Urothelium cell line (cell line): Measurements from ENCODE around the gene SUFU.

Experiments
- DNase-seq: peaks from one replicate; pipeline ENCODE4 v3.0.0; 2011; ENCODE audit warnings: low spot score, mixed read lengths
- FAIRE-seq: peaks from 2 replicates; lab custom pipeline; 2011; peaks lifted over from hg19 to GRCh38; lab: Jason Lieb, UNC

SUFU gene

DNA sequence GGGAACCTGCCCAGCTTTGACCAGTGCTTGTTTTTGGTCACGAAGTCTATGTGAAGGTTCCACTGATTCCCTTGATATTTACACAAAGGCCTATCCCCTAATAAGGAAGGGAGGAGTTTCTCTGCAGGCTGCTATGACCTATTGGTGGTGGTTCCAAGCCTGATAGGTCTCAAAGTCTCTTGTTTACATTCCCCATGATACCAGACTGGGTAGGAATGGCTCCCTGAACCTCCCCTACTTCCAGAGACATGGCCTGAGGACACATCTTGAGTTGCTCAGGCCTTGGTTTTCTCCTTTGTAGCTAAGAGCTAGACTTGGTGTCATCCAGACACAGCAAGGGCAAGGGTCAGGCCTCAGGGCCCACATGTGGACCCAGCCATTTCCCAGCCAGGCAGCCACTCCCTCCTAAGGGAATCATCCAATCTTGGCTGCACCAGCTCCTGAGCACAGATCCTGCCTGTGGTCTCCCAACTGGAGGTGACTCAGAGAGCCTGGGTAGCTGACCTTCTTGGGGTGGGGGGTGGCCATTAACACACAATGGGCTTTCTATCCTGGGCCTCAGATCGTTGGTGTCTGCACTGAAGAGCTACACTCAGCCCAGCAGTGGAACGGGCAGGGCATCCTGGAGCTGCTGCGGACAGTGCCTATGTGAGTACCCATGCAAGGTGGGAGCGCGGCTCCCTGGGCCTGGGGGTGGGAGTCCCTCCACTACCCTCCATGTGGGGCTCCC, 89.5 kb downstream of the SUFU start:
- peak; percentile 64 for DNase-seq

DNA sequence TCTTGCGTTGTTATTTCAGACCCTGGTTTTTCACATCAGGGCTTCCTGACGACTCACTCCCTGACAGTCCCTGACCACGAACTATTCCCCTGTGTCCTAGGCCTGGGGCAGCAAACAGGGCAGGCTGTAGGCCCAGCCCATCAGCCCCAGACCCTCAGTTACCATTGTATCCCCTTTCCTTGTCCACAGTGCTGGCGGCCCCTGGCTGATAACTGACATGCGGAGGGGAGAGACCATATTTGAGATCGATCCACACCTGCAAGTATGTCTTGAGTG, 90.0 kb downstream of the SUFU start:
- no peak for FAIRE-seq

More for the DNA sequence above, 89.5 kb downstream of the SUFU start:
- no peak for FAIRE-seq

DNA sequence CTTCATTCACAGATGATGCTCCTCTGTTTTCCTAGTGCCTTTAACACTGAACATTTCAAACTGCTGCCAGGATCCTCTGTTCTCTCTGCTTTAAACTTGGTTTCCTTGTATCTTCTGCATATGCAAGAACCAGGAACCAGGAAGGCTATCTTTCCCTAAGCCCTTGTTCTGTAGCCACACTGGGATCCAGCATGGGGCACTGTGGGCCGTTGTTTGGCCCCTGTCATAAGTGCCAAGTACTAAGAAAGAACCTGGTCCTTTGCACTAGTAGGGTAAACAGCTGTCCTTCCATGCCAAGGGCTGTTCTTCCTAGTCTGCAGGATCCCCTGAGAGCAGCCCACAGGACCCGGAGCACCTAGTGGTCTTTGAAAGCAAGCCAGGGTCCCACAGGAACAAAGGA, 91.5 kb downstream of the SUFU start:
- FAIRE-seq: no peak
- DNase-seq: no peak

More for the DNA sequence above, 90.0 kb downstream of the SUFU start:
- DNase-seq: no peak

DNA sequence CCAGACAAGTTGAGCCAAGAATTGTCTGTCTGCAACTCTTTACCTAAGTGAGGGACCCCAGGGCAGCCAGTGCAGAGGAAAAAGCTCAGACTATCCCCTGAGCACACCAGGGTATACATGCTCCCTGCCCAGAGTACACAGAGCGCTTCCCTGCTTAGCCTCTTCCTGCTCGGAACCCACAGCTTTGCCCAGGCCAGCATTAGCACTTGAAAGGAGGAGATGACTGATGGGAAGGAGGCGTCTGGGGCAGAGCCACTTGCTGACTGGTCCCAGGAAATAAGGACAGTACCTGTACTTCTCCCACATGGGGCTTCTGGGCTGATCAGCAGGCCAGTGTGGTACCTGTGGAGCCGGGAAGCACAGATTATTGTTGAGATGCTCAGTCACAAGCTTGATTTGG, 92.1 kb downstream of the SUFU start:
- FAIRE-seq (no peak), DNase-seq (no peak)

DNA sequence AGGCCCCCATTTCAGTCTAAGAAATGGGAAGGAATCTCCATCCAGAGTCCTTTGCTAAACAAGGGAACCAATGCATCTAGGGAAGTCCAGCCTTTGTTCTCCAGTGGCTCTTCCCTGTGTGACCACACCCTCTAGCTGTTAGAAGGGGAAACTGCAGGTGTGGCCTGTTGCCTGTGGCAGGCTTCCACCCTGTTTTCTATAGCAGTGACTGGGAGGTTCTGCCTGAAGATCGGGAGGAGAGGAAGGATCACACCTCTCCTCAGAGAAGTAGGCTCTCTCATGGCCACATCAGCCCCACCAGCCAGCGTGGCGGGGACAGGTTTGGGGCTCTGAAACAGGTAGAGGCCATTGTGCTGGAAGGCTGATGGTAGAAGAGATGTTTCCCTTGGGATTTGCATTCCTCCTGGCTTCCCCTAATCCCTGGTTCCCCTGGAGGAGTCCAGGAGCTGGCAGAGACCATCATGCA, 92.8 kb downstream of the SUFU start:
- FAIRE-seq: peak; percentile 84
- peak; percentile 69 for DNase-seq

DNA sequence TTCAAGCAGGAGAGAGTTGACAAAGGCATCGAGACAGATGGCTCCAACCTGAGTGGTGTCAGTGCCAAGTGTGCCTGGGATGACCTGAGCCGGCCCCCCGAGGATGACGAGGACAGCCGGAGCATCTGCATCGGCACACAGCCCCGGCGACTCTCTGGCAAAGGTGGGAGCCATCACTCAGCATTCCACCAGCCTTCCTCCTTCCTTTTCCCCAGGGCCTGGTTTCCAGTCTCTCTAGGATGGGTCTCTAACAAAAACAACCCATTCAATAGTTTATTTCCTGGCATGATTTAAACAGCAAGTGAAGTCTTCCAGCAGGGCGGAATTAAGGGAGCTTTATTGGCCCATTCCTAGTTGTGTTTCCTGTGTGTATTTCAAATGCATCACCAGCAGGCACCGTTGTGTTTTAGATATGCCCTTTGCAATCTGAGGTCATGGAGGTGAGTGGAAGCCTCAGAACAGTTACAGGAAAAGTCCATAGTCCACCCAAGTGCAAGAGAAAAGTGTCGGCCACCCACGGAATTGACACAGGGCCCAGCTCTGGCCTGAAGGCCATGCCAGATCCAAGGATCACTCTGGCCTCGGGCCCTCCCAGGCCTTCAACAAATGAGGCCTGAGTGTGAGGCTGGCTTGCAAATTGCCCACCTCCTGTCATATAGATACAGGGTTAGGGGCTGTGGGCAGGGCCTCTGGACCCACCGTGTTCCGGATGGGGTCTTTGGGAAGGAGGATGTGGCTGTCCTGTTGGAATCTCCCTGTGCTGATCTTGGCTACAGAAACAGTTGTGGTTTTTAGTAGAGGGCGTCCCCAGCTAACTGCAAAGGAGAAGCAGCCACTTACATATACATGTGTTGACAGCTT, 93.6 kb downstream of the SUFU start:
- no peak for FAIRE-seq
- no peak for DNase-seq

DNA sequence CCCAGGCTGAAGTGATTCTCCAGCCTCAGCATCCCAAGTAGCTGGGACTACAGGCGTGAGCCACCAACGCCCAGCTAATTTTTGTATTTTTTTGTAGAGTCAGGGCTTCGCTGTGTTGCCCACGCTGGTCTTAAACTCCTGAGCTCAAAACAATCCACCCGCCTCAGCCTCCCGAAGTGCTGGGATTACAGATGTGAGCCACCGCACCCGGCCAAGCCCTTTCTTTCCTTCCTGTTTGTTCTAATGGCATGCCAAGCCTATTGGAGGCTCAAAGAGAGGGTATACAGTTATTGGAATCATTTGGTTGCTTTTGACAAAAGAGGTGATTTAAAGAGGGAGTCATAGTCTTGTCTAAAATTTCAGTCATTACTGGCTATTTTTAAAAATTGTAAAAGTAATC, 94.5 kb downstream of the SUFU start:
- DNase-seq (no peak), FAIRE-seq (no peak)

DNA sequence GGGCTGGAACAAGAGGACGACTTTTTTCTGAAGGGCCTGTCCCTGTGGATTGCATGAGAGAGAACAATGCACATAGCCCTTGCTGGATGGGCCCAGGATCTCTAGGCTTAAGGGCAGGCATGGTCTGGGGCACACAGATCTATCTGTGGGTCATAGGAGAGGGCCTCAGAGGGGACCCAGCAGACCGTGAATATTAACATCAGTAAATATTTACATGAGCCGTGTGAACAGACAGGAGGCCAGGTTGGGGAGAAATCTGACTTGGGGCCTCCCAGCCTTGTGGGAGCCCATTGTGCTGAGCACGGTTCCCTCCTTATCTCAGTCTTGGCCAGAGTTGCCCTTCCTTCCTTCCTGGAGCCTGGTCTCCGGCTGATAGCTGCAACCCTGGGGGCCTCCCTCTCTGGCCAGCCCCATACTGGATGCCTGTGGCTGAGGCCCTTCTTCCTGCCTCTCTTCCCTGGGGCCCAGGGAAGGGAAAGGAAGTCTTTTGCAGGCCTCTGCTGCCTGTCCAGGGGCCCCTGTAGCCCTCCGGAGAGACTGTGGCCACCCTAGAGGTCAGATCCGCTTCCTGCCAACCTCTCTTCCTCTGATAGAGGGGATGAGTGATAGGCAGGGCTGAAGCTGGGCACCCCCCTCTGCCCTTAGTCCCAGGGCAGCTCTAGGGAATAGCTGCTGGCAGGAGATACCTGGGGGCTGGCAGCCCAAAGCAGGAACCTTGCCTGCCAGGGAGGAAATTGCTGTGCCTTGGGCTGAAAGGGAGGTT, 96.0 kb downstream of the SUFU start:
- no peak for DNase-seq

DNA sequence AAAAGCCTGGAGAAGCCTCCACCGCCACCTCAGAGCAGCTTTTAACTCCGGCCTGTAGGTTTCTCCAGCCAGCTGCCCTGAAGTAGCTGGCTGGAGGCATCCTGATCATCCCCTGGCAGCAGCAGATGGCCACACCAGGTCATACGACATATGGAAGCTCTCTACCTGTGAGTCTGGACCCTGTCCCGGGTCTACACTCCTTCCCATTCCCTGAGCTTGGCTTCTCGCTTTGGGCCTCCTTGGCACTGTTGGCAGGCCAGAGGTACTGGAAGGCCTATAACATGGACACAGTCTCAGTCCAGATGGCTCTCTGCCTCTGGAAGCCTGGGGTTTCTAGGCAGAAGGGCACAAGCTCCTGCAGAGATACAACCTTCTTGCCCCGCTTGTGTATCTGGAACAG, 97.0 kb downstream of the SUFU start:
- DNase-seq (no peak), FAIRE-seq (no peak)

More for the DNA sequence above, 96.0 kb downstream of the SUFU start:
- FAIRE-seq: no peak

DNA sequence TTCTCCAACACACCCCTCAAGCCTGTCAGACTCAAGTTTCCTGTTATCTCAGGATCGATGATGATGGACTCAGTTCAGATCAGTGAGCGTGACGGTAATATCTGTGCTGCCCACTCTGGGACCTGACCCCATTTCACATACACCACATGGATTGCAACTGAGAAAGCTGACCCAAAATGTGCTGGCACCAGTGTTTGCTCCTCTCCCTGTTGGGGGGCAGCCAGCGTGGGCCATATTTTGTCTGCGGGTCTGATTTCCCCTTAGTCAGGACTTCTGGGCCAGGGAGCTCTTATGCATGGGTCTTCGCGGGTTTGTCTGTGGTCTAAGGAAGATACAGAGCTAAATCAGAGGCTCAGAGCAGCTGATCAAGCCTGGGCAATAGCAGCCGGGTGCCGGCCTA, 97.9 kb downstream of the SUFU start:
- DNase-seq: no peak
- peak; percentile 46 for FAIRE-seq

DNA sequence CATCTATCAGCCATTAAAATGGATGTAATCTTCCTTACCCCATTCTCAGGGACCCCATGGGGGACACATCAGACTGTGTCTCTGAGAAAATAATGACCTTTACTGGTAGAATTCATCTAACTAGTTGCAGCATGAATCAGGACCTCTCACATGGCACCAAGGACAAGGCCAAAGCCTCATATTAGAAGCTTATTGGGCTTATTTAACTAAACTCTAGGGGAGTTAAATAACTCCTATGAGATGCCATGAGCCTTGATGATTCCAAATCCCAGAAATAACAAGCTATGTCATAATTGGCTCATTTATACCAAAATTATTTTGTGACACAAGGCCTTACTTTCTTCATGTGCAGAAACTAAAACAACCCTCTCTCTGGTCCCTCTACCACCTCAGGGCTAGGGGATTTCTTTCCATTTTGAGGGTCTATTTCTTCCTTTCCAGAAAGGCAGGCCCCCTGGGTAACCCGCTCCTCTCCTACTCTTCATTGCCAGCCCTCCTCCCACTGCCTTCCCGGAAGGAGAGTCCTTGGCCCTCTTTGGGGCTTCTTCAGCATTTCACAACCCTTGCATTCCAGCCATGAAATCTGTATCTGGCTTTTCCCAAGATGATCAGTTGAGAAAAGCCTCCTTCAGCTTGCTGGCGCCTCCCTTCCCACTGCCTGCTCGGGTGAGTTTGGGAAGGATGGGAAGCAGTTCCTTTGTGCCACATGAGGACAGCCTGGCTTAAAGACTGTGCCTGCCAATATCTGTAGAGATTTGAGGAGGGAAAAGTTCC, 98.7 kb downstream of the SUFU start:
- no peak for FAIRE-seq
- no peak for DNase-seq

DNA sequence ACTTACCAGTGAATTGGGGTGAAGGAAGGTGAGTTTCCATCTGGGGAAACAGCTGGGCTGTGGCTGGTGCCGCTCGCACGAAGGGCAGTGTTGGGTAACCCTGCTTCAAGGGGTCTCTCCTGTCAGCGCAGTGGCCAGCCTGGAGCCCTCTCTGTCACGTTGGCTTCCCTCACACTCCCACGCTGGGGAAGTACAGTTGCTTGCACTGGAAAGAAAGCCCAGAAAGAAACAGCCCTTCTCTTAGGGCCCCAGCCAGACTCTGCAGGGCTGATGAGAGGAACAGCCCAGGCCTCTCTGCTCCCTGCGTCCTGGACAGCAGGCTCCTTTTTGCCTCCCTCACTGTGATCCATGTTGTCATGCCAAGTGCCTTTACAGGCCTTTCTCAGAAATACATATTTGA, 100.2 kb downstream of the SUFU start:
- FAIRE-seq: no peak
- DNase-seq: no peak

DNA sequence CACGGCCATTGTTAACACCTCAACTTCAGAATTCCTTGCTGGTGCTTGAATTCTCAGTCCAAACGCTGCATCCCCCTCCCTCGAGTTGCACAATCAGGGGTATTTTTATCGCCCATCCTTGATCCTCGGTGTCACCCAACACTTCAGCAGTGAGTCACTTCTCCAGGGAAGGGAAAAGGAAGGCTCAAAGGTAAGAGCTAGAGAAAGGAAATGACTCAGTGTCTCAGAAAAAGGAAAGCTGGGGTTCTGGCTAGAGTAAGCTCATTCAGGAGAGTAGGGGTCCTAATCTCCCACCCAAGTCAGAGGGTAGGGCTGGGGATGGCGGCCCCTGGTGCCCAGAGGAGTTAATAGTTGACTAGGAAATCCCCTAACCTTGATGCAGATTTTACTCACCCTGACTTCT, 100.7 kb downstream of the SUFU start:
- DNase-seq: peak; percentile 84
- peak; percentile 27 for FAIRE-seq

DNA sequence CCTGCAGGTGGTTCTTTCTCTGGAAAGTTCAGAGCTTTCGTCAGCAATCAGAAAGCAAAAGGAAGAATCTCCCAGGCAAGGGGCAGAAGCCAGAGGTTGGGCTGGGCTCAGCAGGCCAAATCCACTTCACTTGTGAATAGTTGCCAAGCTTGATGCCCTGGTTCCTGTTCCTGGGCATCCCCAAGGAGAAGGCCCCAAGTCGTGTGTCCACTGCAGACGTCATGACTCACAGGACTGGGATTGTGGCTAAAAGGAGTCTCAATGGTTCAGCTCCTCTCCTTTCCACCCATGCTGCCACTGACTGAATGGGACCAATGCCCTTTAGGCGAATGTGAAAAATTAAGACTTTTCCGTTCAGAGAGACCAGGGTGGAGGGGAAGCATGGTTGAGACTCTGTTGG, 101.9 kb downstream of the SUFU start:
- FAIRE-seq (no peak), DNase-seq (peak; percentile 35)

DNA sequence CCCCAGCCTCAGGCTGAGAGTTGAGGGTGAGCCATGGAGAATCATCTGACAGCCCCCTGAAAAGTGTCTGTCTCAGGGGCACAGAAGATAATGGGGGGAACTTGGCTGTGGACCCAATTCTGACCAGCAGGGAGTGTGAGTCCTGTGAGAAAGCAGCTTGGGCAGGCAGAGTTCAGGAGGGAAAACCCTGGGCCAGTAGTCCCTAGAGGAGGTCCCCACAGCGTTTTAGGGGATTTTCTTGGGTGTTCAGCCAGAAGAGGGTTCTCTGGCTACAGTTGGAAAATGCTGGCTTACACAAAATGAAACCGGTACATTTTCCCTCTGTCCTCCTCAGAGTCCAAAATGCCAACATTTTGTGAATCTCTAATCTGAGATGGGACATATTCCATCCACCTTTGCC, 104.7 kb downstream of the SUFU start:
- no peak for FAIRE-seq
- DNase-seq: no peak

DNA sequence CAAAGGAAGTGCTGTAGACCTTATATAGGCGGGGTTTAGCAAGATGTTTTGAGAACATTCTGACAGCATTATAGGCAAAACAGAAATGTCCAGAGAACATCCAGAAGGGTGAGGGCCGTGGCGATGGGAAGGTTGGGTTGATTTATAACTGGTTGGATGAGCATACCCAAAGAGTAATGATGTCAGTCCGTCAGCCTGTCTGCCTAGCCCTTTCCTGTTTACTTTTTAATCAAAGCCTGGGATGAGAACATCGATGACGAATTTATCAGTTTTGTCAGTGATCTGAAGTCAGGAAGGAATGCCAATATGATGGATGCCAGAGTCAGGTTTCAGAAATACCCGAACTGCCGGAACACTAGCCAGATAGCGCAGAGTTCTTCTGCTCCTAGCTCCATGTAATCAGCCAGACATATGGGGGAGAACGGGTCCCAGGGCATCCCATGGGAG, 106.7 kb downstream of the SUFU start:
- no peak for FAIRE-seq
- DNase-seq: no peak

DNA sequence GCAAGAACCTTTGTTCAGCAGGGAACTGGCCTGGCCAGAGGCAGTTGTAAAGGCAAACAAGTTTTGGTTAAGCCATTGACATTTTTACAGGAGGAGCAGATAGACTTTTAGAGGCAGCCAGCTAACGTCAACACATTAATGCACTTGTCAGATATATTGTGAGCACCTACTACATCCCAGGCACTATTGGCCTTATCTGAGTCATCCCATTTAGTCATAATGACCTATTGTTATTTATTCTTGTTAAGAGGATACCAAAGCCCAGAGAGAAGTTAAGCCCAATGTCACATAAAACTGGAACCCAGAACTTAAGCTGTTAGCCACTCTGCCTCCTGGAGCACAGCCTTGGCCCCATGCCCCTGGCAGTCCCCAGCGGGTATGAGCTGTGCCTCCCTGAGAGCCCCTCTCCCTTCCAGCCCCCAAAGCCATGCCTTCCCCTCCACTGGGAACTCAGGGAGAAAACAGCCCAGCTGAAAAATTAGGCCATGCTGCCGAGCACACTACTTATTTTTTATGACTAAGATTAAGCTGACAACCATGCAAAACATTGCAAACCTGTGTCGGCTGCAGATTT, 107.8 kb downstream of the SUFU start:
- FAIRE-seq (no peak), DNase-seq (no peak)

DNA sequence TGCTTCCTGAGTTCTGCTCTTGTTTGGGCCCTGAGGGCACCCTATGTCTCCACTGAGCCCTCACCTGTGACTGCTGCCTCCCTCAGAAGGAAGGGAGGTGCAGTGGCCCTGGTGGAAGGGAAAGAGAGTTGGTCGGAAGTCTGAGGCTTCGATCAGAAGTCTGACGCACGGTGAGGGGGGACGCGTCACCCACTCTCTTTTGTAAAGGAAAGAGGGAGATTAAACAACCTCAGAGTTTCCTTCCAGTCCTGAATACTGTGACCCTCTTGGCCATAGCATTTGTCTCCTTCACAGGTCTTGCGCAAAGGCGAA, 109.1 kb downstream of the SUFU start:
- FAIRE-seq: no peak

DNA sequence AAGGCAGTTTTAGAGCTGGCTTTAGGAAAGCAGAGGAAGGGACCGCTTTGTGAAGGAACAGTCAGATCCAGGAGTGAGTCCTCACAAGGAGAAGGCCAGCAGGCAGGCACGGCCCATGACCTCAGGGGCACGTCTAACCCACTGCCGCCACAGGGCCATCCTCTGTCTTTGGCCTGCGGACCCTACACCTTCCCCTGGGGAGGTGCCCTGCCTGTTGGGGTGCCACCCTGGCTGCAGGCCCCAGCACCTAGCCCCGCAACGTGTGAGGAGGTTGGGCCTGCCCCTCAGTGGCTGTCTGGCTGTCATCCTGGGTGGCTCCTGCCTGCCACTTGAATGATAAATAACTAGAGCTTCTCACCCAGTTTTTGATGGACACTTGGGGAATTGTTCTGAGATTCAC, 109.5 kb downstream of the SUFU start:
- DNase-seq (no peak), FAIRE-seq (no peak)

More for the DNA sequence above, 109.1 kb downstream of the SUFU start:
- DNase-seq: no peak

DNA sequence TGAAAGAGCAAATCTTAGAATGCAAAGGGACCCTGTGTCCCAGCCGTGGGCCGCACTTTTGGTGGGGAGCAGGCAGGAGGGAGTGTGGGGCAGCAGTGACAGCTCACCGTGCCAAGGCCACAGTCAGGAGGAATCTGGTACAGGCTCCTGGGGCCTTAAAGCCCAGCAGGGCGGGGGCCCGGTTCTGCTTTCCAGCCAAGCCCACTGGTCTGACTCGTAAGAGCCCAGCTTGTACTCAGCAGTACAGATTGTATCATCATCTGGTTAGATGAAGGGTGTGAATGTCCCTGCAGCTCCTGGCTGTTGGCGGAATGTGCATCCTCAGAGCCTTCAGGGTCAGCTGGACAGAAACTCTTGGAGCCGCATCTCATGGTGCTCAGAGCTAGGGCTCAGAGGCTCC, 110.0 kb downstream of the SUFU start:
- DNase-seq (no peak), FAIRE-seq (no peak)

DNA sequence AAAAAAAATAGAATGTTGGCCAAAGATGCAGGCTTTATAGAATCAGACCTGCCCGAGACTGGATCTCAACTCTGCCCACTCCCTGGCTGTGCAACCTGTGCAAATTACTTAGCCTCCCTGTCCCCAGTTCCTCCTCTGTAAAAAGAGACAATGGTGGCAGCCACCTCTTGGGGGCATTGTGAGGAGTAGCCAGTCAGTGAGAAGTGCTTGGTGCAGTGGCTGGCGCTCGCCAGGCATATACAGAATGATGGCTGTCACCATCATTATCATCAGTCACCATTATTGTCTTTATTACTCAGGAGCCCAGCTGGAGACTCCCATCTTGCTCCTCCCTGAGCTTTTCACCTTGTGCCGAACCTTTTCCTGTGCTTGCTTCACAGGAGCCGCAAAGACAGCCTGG, 111.1 kb downstream of the SUFU start:
- no peak for DNase-seq
- FAIRE-seq: no peak
